NT2/D1 (cell line): Measurements from ENCODE around the gene PRKAG3.

Experiments
- SUZ12 ChIP-seq: IDR thresholded peaks from 2 replicates; pipeline ENCODE4 v1.6.1; 2011; ENCODE audit not compliant: insufficient read length, insufficient read depth; ENCODE audit errors: extremely low read depth
- YY1 ChIP-seq: IDR thresholded peaks from 2 replicates; pipeline ENCODE4 v1.6.1; 2011; ENCODE audit not compliant: insufficient read length, insufficient read depth

DNA sequence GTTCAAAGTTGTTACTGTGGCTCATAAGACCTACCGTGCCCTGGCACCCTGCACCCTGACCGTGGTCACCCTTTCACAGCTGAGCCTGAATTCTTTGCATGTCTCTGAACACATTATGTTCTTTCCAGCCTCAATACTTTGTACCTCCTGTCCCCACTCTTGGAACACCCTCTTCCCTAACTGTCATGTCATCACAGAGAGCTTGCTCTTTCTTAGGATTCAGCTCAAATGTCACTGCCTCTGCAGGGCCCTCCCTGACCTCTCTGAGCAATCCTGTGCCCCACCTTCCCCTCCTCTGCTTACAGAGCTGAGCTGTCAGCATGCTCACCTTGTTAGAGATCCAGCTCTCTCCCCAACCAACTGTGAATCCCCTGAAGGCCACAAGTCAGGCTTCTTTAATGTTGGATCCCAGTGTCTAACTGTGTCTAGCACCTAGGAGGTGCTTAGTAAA lies 15.0 kb downstream of the PRKAG3 start:
- TF ChIP-seq YY1 (no peak), SUZ12 (no peak)
